H1 (cell line): ENCODE measurements around the gene KIF25.

ENCODE experiments used
- CTCF ChIP-seq, 3 experiments: IDR thresholded peaks; 1 replicate in 2 of 3; 2 replicates in 1 of 3; pipeline versions ENCODE4 v1.5.1 to v1.6.1; 2011; ENCODE audit warnings: low read length in 3 of 3, mild to moderate bottlenecking in 3 of 3, inconsistent platforms in 2 of 3, low read depth in 1 of 3, moderate library complexity in 1 of 3; ENCODE audit not compliant: insufficient read depth in 1 of 3; ENCODE audit errors: control extremely low read depth in 1 of 3
- EZH2 ChIP-seq: fragments of 200-600 bp; sonication (generic); IDR thresholded peaks from 2 replicates; pipeline ENCODE4 v1.7.1; 2012; ENCODE audit warnings: low read depth, mild to moderate bottlenecking, moderate library complexity, low read length, inconsistent platforms; ENCODE audit not compliant: severe bottlenecking
- POLR2AphosphoS5 ChIP-seq: IDR thresholded peaks from 2 replicates; pipeline ENCODE4 v1.6.1; 2011; ENCODE audit warnings: low read depth, low read length

GRCh38 chr6:167953551-167953950, 43.9 kb upstream of the KIF25 start:
- TF ChIP-seq POLR2AphosphoS5 (no peak), CTCF (IDR thresholded peaks at IDR 0.05; ENCODE audit: control extremely low read depth in 1 of 3, insufficient read depth in 1 of 3, low read depth in 1 of 3, low read length in 3 of 3) (no peak), EZH2 (no peak)
